GM11168 (cell line): ENCODE measurements around the gene ARX.

Source experiments
- in situ Hi-C: fragments of 300-500 bp; cut with MboI; formaldehyde crosslinking; loops from one replicate; pipeline ENCODE4 v1.12.0; 2022; ENCODE audit warnings: low sequenced_read_pairs; ENCODE audit not compliant: unreplicated experiment

Gene ARX

DNA sequence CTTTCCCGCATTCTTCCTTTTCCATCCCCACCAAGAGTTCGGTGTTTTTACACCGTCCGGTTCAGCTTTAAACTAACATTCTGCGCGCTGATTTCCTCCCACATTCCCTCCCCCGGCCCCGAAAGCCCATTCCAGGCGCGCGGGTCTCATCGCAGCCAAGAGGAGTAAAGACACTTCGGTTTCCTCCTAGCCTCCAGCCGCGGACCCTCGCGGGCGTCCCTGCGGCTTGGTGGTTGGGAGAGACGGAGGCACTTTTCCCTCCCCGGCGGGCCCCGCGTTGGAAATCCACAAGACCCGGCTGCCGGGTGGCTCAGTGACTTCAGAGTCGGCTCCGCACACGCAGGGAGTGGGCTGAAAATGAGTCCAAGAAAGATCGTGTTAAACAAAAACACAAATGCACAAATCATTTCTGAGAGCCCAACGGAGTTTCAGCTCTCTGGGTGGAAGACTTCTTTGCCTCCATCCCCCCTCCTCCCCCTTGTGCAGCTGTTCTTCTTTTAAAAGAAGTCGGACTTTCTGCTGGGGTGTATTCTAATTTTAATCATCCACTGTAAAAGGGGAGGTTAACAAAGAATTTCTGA, 2.0 kb upstream of the ARX start:
- in situ Hi-C loops, result loop anchor here (10.0 kb wide), 1 partner anchor 163 kb away; no protein-coding TSS in a partner anchor

DNA sequence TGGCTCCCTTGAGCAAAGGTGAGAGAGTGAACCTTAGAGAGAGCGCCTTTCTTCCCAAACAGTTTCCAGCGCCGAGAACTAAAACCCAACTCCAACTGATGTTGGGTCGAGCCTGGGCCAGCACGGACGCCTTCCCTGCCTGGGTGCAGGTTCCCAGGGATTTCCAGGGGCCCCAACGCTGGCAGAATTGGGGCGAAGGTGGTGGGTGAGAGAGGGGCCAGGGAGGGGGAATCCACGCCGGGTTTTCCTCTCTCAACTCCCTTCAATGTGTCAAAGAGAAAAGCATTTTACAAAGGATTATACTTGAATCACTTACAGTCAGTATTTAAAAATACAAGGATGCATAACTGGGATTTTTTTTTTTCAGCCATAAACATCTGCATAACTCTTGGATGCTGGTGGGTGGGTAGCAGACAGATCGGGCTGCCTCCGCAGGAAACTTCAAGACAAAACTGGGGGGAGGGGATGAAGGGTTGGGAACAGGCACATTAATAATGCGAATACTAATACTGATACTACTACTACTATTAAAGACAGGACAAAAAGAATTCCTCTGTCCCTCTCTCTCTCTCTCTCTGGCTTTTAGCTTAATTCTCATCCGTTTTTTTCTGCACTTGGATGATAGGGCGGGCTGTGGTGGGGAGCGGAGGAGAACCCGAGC, 1.3 kb upstream of the ARX start:
- in situ Hi-C loops, result loop anchor here (10.0 kb wide), 1 partner anchor 162 kb away; no protein-coding TSS in a partner anchor

DNA sequence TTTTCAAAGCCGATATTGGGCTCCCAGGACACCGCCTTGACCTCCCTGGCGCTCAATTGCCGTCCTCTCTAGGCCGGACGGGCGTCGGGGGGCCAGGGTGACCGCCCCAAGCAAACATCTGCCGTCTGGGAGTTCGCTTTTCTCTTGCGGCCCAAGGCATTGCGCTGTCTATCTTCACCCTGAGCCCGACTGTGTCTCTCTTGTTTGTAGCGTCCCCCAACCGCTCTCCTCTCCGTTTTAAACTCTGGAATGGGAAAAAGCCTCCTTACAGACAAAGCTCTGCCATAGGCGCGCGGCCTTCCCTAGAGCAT, 551 bp upstream of the ARX start:
- in situ Hi-C loops, result loop anchor here (10.0 kb wide), 1 partner anchor 162 kb away; no protein-coding TSS in a partner anchor

DNA sequence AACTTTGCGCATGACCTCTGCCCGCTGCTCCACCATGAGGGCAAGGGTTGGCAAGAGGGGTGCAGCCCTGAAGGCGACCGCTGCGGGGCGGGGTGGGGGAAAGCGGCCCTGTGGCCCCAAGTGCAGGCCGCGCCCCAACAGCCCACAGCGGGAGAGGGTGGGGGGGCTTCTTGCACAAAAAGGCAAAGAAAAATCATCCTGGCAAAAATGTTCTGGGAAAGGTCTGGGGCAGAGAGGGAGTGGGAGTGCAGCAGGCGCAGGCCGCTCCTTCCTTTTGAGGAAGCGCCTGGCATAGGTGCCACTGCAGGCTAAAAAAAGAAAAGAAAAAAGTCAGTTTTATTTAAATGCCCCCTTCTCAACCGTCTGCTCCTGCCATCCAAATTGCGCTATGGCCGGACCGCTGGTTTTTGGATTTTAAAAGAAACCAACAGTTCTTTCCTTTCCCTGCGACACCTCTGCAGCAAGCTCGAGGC, 1.4 kb downstream of the ARX start:
- in situ Hi-C loops, result loop anchor here (10.0 kb wide), 1 partner anchor 160 kb away; no protein-coding TSS in a partner anchor

DNA sequence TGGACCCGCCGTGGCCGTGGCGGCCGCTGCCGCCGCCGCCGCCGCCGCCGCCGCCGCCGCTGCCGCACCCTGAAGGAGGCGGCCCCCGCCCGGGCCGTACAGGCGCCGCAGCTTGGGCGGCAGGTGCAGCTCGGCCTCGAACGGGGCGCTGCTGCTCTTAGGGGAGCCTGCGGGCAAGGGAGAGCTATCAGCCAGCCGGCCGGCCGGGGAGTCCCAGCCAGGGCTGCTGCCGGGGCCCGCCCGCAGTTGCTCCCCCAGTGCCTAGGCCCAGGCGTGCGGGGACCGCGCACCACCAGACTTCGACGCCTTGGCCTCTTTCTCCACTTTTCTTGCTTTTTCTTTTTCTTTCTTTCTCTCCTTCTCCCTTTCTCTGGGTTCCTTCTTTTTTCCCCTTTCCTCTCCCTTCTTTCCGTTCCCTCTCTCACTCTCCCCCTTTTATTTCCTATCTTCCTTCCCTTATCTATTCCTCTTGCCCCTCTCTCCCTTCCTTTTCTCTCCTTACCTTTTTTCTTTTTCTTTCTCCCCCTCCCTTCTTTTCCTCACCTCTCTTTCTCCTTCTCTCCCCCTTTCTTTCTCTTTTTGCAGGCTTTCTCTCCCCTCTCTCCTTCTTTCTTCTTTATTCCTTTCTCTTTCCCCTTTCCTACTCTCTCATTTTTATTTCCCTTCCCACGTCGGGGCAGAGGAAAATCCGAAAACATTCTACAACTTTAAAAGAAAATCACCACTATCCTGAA, 2.0 kb downstream of the ARX start:
- in situ Hi-C loops, result loop anchor here (10.0 kb wide), 1 partner anchor 159 kb away; no protein-coding TSS in a partner anchor

DNA sequence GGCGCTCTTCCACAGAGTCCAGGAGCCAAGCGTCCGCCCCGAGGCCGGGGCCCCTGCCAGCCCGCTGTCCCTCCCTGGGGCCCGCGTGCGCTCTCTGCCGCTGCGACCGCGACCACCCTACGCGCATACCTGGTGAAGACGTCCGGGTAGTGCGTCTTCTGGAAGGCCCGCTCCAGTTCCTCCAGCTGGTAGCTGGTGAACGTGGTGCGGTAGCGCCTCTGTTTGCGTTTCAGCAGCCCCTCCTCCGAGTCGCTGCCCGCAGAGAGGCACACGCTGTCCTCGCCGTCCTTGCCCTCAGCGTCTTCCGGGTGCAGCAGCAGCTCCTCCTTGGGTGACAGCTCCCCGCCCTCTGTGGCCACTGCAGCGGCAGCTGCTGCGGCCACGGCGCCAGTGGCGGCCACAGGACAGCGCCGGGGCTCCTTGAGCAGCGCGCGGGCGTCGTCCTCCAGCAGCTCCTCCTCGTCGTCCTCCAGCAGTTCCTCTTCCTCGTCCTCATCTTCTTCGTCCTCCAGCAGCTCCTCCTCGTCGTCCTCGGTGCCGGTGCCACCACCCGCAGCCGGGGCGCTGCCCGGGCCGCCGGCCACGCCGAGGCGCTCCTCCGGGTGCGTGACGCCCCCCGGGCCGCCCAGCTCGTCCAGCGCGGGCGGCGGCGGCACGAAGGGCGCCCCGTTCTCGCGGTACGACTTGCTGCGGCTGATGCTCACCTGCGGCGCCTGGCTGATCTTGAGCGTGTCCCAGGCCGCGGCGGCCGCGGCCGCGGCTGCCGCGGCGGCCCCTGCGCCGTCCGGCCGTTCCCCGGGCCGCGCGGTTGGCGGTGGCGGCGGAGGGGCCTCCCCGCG, 2.8 kb downstream of the ARX start:
- in situ Hi-C loops, result loop anchor here (10.0 kb wide), 1 partner anchor 158 kb away; no protein-coding TSS in a partner anchor

DNA sequence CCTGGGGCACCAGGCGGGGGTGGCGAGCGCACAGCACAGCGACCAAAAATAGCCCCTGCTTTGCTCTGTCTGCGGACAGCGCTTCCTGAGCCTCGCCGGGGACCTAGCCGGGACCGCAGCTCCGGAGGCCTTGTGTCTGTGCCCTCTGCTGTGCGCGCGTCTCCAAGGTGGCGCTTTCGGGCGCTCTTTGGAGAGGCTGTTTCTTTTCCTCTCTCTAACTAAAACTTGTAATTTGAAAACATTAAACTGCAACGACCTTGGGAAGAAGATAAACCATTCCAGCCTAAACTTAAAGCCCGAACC, 3.4 kb downstream of the ARX start:
- in situ Hi-C loops, result loop anchor here (10.0 kb wide), 1 partner anchor 158 kb away; no protein-coding TSS in a partner anchor

DNA sequence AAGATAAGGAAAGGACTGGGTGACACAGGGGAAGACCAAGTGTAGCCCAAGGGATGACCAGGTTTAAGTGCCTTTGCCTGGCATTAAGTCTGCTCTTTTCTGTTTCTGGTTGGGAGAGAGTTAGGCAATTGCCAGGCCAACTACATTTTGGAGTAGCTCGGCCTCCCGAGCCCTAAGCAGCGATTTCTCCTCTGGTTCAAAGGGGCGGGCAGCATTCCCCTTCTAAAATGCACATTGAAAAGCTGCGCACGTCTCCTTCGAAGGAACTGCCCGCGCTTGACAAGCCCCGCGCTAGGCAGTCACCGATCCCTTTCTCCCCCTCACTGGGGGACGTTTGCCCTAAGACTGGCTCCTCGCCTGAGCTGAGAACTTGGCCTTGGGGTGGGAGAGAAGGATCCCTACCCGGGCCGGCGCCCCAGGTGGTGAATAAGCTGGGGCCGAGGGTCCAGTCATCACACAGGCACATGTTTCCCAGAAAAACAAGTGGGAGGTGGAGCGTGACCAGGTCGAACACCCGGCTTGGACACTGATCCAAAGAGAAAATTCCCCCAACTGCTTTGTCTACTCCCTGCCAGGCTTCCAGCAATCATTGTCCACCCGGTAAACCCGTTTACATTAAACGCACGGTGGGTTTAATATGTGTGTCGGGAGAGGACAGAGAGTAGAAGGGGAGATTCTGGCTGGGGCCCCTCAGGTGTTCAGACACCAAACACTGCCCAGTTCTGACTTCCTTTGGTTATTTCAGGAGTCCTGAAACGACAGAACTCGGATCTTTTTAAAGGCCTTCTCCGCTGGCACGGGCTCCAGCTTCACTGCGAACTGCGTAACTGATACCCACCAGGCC, 4.0 kb downstream of the ARX start:
- in situ Hi-C loops, result loop anchor here (10.0 kb wide), 1 partner anchor 157 kb away; no protein-coding TSS in a partner anchor

DNA sequence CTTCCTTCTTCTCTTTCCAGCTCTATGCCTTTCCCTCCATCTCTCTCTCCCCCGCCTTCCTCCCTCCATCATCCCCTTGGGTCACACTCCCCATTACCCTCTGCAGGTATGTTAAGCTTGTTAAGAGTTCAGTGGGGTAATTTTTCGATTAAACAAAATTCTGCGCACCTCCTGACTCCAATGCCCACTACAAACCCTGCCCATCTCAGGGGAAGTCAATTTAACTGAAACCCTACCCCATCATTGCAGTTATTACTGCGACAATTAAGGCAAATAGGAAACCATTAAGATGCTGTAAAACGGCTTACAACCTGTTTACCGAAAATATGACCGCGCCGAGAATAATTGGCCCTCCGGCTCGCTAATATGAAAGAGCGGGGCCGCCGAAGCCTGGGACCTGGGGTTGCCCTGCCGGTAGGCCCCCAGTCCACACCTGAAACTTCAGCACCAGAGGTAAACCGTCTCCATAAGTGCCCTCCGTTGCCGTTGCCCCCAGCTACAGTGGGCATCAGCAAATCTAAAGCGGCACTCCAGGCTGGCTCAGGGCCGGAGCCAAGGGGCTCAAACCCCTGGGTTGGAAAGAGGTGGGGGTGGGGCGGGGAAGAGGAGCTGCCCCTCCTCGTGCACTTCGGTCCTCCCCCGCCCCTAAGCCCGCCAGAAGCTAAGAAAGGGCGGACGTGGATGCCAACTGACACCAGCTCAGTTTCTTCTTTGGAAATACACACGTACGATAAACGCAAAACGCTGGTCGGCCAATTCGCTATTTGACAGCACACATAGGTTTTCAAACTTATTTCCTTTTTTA, 4.8 kb downstream of the ARX start:
- in situ Hi-C loops, result loop anchor here (10.0 kb wide), 1 partner anchor 156 kb away; no protein-coding TSS in a partner anchor

DNA sequence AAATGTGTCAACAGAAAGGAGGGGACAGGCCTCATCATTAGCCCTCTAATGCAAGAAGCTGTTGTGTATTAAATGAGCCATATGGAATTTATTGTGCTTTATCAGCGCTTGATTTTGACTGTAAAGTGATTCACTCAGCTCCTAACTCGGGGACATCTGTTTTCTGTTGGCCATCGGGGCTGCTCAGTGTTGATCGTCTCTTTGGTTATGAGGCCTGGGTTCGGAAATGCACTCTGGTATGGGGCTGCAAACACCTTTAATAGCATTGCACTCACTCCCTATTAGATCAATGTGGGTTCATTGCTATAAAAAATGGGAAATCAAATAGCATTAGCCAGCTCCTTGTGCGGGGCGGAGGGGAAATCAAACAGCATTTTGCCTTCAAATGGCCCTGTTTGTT, 6.4 kb downstream of the ARX start:
- in situ Hi-C loops, result no loop called here

DNA sequence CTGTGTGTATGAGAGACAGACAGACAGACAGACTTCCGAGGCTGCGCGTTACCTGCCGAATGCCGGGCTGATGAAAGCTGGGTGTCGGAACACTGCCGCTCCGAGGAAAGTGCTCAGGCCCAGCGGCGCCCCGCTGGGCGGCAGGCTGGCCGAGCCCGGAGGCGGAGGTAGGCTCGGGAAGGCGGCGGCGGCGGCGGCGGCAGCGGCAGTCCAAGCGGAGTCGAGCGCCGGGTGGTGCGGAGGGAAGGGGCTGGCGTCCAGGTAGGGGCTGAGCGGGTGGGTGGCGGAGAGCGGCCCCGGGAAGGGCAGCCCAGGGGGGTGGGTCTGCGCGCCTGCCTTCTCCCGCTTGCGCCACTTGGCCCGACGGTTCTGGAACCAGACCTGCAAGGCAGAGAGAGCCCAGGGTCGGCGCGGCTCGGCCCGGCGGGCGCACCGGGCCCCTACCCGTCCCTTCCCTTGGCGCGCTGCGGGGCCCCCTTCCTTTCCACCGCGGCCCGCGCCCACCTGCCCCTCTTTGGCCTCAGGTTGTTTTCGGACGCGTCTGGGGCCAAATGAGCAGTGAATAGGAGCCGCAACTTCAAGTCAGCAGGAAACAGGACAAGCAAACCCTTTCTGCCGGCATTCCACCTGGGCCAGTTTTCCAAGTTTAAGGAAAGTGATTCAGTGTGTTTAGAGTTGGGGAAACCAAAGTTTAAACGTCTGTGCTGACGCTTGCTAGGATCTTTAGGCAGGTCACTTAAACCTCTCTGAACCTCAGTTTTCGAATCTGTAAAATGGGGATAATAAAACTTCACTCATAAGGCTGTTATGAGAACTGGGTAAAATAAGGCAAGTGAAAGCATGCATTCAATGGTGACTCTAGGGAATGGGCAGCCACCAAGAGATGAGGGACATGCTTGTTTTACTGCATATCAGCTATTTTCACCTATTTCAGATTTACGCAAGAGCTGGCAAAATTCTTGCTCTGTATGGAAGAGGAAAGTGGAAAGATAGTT, 8.4 kb downstream of the ARX start:
- in situ Hi-C loops, result no loop called here

DNA sequence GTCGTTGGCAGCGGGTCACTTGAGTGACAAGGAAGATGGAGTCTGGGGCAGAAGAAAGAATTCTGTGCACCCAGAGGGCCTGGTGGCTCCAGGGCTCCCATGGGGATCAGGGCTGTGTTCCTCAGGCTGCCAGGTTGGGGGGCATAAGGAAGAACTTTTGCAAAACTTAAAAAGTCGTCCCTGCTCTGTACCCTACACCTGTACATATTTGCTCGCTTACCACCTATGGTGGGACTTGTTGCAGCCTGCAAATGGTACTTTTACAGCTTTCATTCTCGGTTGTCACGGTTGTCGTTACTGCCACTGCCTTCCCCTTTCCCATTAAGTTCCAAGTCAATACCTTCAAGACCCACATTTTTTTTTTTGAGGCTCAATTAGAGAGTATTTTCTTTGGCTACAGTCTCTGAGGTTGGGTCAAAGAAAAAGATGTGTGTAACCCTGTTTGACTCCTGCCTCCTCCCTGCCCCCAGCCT, 9.1 kb downstream of the ARX start:
- in situ Hi-C loops, result no loop called here

DNA sequence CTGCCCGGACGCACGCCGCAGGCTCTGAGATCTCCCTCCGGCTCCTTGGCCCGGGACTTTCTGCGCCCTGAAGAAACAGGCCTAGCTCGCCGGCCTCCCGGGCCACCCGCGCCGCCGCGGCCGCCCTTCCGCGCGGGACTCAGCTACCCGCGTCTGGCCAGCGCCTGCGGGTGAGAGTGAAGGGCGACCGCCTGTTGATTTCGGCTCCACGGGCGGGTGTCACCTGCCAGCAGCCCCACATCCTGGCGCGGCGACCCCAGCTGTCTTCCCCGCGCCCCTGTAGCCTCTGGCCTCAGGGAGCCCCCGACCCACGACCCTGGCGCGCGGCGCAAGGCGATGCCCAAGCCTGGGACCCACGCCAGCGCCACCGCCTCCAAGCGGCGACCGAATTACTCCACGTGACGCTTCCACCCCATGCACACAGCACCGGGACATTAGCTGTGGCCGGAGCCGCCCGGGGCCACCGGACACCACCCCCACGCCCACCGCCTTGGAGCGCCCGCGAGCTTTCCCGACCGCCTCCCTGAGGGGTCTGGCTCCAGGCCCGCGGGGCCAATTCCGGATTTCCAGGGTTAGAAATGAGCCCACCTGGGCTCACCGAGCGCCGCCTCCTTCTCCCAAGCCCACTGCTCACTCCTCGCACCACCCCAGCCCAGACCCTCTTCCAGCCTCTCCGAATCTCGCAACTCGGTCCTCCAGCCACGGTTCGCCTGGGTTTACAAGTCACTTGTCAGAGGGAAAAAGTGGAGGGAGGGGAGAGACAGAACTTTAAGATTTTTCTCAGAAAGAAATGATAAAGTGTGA, 10.2 kb downstream of the ARX start:
- in situ Hi-C loops, result no loop called here

DNA sequence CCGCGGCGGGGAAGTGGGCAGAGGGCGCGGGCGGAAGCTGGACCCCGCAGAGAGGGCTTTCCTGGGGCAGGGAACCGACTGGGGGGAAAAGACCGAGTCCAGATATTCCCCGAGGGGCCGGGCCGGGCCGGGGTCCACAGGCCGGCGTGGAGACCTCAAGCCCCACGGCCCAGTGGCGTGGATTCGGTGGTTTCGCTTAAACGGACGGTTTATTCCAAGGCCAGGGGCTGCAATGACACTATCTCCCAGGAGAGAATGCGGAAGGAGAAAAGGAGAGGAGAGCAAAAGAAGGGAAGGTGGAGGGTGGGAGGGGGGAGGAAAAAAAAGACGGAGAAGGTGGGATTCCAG, 10.8 kb downstream of the ARX start:
- in situ Hi-C loops, result no loop called here

DNA sequence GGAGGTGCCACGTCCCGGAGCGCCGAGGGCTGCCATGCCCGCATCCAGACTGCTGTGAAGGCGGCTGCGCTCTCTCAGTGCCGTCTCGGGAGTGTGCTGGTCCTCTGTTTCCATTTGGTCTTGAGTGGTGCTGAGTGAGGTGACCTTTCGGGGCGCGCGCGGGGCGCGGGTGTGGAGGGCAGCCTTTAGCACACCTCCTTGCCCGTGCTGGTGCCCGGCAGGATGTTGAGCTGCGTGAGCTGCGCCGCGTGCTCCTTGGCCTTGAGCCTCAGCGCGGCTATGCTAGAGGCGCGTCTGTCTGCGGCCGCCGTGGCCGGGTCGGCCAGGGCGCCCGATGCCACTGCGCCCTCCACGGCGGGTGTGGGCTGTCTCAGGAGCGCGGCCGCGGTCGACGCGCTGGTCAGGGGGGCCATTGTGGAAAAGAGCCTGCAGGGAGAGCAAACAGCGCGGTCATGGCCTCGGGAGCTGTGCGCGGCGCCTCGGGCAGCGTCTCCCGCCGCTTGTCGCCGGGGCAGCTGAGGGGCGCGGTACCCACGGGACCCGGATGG, 11.2 kb downstream of the ARX start:
- in situ Hi-C loops, result no loop called here

DNA sequence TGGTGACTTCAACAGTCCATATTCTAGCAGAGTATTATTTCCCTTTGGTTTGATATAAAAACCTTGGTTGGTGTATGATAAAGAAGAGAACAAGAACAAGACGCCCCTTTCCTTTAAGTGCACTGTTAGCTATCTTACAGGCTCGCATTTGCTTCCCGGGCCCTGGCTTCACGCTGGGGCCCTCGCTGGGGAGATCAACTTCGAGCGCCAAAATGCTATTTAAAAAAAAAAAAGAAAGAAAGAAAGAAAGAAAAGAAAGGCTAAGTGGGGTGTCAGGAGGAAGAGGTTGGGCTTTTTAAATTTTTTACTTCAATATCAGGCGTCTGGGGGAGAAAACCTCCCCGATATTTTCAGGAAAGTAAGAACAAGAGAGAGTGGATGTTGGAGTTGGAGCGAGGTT, 11.7 kb downstream of the ARX start:
- in situ Hi-C loops, result no loop called here
